Skin of body (tissue), 2 donors: Measurements from ENCODE around the gene MAT2A. TPM values are rescaled to one million over a fixed set of nuclear protein-coding genes. Genes with fewer than 3 reads are reported as not detected.

ENCODE experiments used
- small RNA-seq: library from RNA; depleted of rRNA; stranded (forward); fragments of <200 nt; gene quantifications from one replicate; pipeline ENCODE3, GENCODE V24; 2014; ENCODE audit warnings: low replicate concordance
- total RNA-seq: library from RNA; depleted of rRNA; stranded (reverse); fragments of >200 nt; gene quantifications from one replicate; pipeline ENCODE4 v1.2.3, GENCODE V29; 2014

The MAT2A gene
- total RNA-seq, 1 donor from 2014 or later, result 115 TPM

Small RNAs within 50 kb of the gene (small RNA-seq; reads per million reads assigned to genes)
- gene RN7SL126P, result not detected

Other genes starting within 250 kb of the MAT2A start
- gene TGOLN2, start 211.2 kb upstream of the MAT2A start, total RNA-seq, result 48.3 TPM
- 33.2 TPM for gene RETSAT, start 184.6 kb upstream of the MAT2A start, total RNA-seq
- 19.0 TPM for gene ELMOD3, start 184.4 kb upstream of the MAT2A start, total RNA-seq
- gene CAPG, start 128.8 kb upstream of the MAT2A start, total RNA-seq, result 62.6 TPM
- gene SH2D6, start 120.5 kb upstream of the MAT2A start, total RNA-seq, result not detected
- gene GGCX, start 22.3 kb downstream of the MAT2A start, total RNA-seq, result 24.4 TPM
- 32.4 TPM for gene VAMP8, start 38.4 kb downstream of the MAT2A start, total RNA-seq
- gene VAMP5, start 45.3 kb downstream of the MAT2A start, total RNA-seq, result 8.9 TPM
- gene RNF181, start 56.6 kb downstream of the MAT2A start, total RNA-seq, result 57.6 TPM
- gene TMEM150A, start 63.5 kb downstream of the MAT2A start, total RNA-seq, result 3.3 TPM
- gene C2orf68, start 72.9 kb downstream of the MAT2A start, total RNA-seq, result 21.8 TPM
- 30.9 TPM for gene USP39, start 77.0 kb downstream of the MAT2A start, total RNA-seq
- gene SFTPB, start 129.0 kb downstream of the MAT2A start, total RNA-seq, result not detected
- gene GNLY, start 155.2 kb downstream of the MAT2A start, total RNA-seq, result not detected
- gene ATOH8, start 214.8 kb downstream of the MAT2A start, total RNA-seq, result 5.2 TPM